Gastrocnemius medialis (tissue), 4 donors: ENCODE results near the gene NFIA. TPM values are rescaled to one million over a fixed set of nuclear protein-coding genes. Genes with fewer than 3 reads are reported as not detected.

ENCODE experiments used
- ATAC-seq, 2 donors: fragments of 150-250 bp; one replicate each; pipeline ENCODE4 v1.9.1; 2016
- DNase-seq, 2 donors: peaks; one replicate each; pipeline ENCODE4 v3.0.0-alpha.2; 2019
- H3K27ac ChIP-seq, 4 donors: fragments of 200-600 bp; sonication (generic); 1 replicate in 1 of 4; 2 replicates in 3 of 4; pipeline ENCODE4 v1.5.1; 2016 to 2018; ENCODE audit warnings: mild to moderate bottlenecking in 2 of 4, moderate library complexity in 1 of 4
- H3K27me3 ChIP-seq, 3 donors: fragments of 200-600 bp; sonication (generic) in 2 of 3; 1 replicate in 1 of 3; 2 replicates in 2 of 3; pipeline versions ENCODE4 v1.5.1 to v1.6.0; 2016 to 2019; ENCODE audit warnings: mild to moderate bottlenecking in 1 of 3, moderate library complexity in 1 of 3
- H3K36me3 ChIP-seq, 2 donors: fragments of 200-600 bp; sonication (generic) in 1 of 2; one replicate each; pipeline ENCODE4 v1.5.1; 2017 to 2018
- H3K4me1 ChIP-seq, 2 donors: fragments of 200-600 bp; sonication (generic) in 1 of 2; one replicate each; pipeline ENCODE4 v1.5.1; 2016 to 2017; ENCODE audit warnings: mild to moderate bottlenecking in 2 of 2
- H3K4me3 ChIP-seq, 4 donors: fragments of 200-600 bp; sonication (generic) in 3 of 4; 1 replicate in 1 of 4; 2 replicates in 3 of 4; pipeline ENCODE4 v1.5.1; 2016 to 2019; ENCODE audit warnings: mild to moderate bottlenecking in 2 of 4
- H3K9me3 ChIP-seq, 3 donors: fragments of 200-600 bp; sonication (generic) in 2 of 3; 1 replicate in 1 of 3; 2 replicates in 2 of 3; pipeline ENCODE4 v1.5.1; 2016 to 2019
- CTCF ChIP-seq, 5 experiments: fragments of 450-650 bp in 3 of 5; fragments of 200-600 bp in 2 of 5; sonication (generic) in 2 of 5; IDR thresholded peaks in 4 of 5; conservative IDR thresholded peaks in 1 of 5; 1 replicate in 4 of 5; 2 replicates in 1 of 5; pipeline ENCODE4 v1.5.1; 2016 to 2019; ENCODE audit warnings: antibody characterized with exemption in 5 of 5, mild to moderate bottlenecking in 3 of 5, moderate library complexity in 3 of 5
- POLR2A ChIP-seq, 2 donors: fragments of 450-650 bp; IDR thresholded peaks; one replicate each; pipeline ENCODE4 v1.6.1; 2017; ENCODE audit warnings: antibody characterized with exemption in 2 of 2, mild to moderate bottlenecking in 2 of 2, moderate library complexity in 2 of 2
- in situ Hi-C, 4 donors: fragments of 200-750 bp; cut with MboI; loops; one replicate each; pipeline versions ENCODE4 v1.15.0 to v1.8.0; 2017; ENCODE audit warnings: low sequenced_read_pairs in 4 of 4
- intact Hi-C: fragments of 100-400 bp; cut with DNase I; formaldehyde crosslinking; loops from one replicate; pipeline ENCODE4 v1.15.1; 2023; ENCODE audit warnings: low total_unique reads
- total RNA-seq, 4 donors: library from RNA; depleted of rRNA; stranded (reverse); fragments of >200 nt; gene quantifications; one replicate each; pipeline versions ENCODE4 v1.1.0 to v1.2.3, GENCODE V29; 2016

Gene NFIA
- total RNA-seq, 4 donors from 2014 or later = 12.9 to 27.0 (median 26.6) TPM

- in situ Hi-C loops (no loop called here), intact Hi-C loops (no loop called here)
- H3K9me3 ChIP-seq = no peaks in the 10 kb centered on the region
- DNase-seq = no peak
- peaks cover 52 to 56% of the 10 kb centered on the region in 2 donors for H3K4me1 ChIP-seq
- no peaks in the 10 kb centered on the region for H3K36me3 ChIP-seq
- no peak for ATAC-seq
- no peak for TF ChIP-seq POLR2A (IDR thresholded peaks at IDR 0.05)
- TF ChIP-seq CTCF (IDR thresholded peaks at IDR 0.05 in 4 of 5, conservative IDR thresholded peaks at IDR 0.05 in 1 of 5) = no peak
- peak overlapping the region; percentile 1 to 65 (median 51) for H3K27ac ChIP-seq
- no peak overlapping the region for H3K4me3 ChIP-seq
- H3K27me3 ChIP-seq = no peaks in the 10 kb centered on the region
Observed at GRCh38 chr1:61400131-61400770, 317.9 kb downstream of the NFIA start.

DNA sequence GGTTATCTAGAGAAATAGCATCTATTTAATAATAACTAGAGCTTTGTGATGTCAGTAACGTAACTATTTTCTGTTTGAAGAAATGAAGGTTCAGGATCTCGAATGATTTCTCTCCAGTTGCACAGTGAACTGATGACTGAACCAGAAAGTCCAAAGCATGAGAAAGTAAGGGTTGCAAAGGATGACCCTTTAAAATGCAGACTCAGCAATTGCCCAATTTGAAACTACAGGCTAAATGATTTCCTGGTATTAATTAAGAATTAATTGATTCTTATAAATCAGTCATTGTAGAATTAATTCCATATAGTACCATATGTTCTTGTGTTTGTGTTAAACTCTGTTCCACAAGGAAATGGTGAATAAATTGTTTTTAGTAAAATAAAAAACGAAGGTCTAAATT, 318.6 kb downstream of the NFIA start:
- ATAC-seq (no peak), DNase-seq (no peak)
- H3K27ac ChIP-seq = no peak overlapping the region
- H3K36me3 ChIP-seq = no peaks in the 10 kb centered on the region
- in situ Hi-C loops (no loop called here), intact Hi-C loops (no loop called here)
- peaks cover 45 to 48% of the 10 kb centered on the region in 2 donors for H3K4me1 ChIP-seq
- no peaks in the 10 kb centered on the region for H3K27me3 ChIP-seq
- TF ChIP-seq CTCF (IDR thresholded peaks at IDR 0.05 in 4 of 5, conservative IDR thresholded peaks at IDR 0.05 in 1 of 5) (no peak), POLR2A (IDR thresholded peaks at IDR 0.05) (no peak)
- H3K4me3 ChIP-seq = no peak overlapping the region
- no peaks in the 10 kb centered on the region for H3K9me3 ChIP-seq

- Histone ChIP-seq H3K4me1 (peaks cover 31 to 32% of the 10 kb centered on the region in 2 donors), H3K36me3 (peaks cover 0 to 26% of the 10 kb centered on the region in 2 donors), H3K27ac (peak overlapping the region in 3 of 4 donors; percentile 13 to 42 (median 25)), H3K9me3 (no peaks in the 10 kb centered on the region), H3K27me3 (no peaks in the 10 kb centered on the region), H3K4me3 (no peak overlapping the region)
- in situ Hi-C loops = no loop called here
- peak; percentile 26 to 32 for ATAC-seq
- intact Hi-C loops = no loop called here
- no peak for DNase-seq
- TF ChIP-seq POLR2A (IDR thresholded peaks at IDR 0.05) (no peak), CTCF (IDR thresholded peaks at IDR 0.05 in 4 of 5, conservative IDR thresholded peaks at IDR 0.05 in 1 of 5) (no peak)
Observed at GRCh38 chr1:61403679-61404596, 321.6 kb downstream of the NFIA start.

- in situ Hi-C loops = no loop called here
- ATAC-seq (no peak), DNase-seq (no peak)
- Histone ChIP-seq H3K27ac (peak overlapping the region in 1 of 4 donors; percentile 42), H3K9me3 (no peaks in the 10 kb centered on the region), H3K4me1 (peaks cover 23% of the 10 kb centered on the region in 2 donors), H3K36me3 (peaks cover 0 to 33% of the 10 kb centered on the region in 2 donors), H3K27me3 (no peaks in the 10 kb centered on the region), H3K4me3 (no peak overlapping the region)
- intact Hi-C loops = no loop called here
- TF ChIP-seq POLR2A (IDR thresholded peaks at IDR 0.05) = no peak
Observed at GRCh38 chr1:61404597-61405376, 322.4 kb downstream of the NFIA start.
